Peyer's patch (tissue), 4 donors: ENCODE results near the gene CACNB2.

Source experiments
- CTCF ChIP-seq, 6 experiments: fragments of 450-650 bp in 4 of 6; fragments of 200-600 bp in 2 of 6; sonication (generic) in 1 of 6; IDR thresholded peaks; one replicate each; pipeline ENCODE4 v1.5.1; 2017 to 2019; ENCODE audit warnings: antibody characterized with exemption in 6 of 6, mild to moderate bottlenecking in 3 of 6, moderate library complexity in 1 of 6
- POLR2A ChIP-seq, 2 donors: fragments of 450-650 bp; IDR thresholded peaks; one replicate each; pipeline ENCODE4 v1.5.1; 2017; ENCODE audit warnings: antibody characterized with exemption in 2 of 2, mild to moderate bottlenecking in 2 of 2, moderate library complexity in 2 of 2

GRCh38 chr10:18151356-18151890, 11.2 kb downstream of the CACNB2 start:
- TF ChIP-seq CTCF (IDR thresholded peaks at IDR 0.05), result no peak
- TF ChIP-seq POLR2A (IDR thresholded peaks at IDR 0.05), result no peak
